HG03097 (cell line): ENCODE results near the gene PLP1.

Source experiments
- ATAC-seq: cut with Tn5 transposase; IDR thresholded peaks from one replicate; pipeline ENCODE4 v1.9.1; 2021; ENCODE audit not compliant: unreplicated experiment, low FRiP score

The PLP1 gene

GRCh38 chrX:103823591-103823990, 47.0 kb downstream of the PLP1 start:
- ATAC-seq, result no peak

- no peak for ATAC-seq
These were observed 49.2 kb downstream of the PLP1 start for GRCh38 chrX:103825881-103826280.

- no peak for ATAC-seq
These were observed 51.9 kb downstream of the PLP1 start for GRCh38 chrX:103828529-103828928.

GRCh38 chrX:103830848-103831247, 54.2 kb downstream of the PLP1 start:
- no peak for ATAC-seq

- ATAC-seq, result no peak
These were observed 54.7 kb downstream of the PLP1 start for GRCh38 chrX:103831342-103831802.

- ATAC-seq, result no peak
These were observed 55.3 kb downstream of the PLP1 start, which contains the start of gene RAB9B for GRCh38 chrX:103831803-103832544. Gene RAB9B (minus strand): TSS chrX:103832257. CDS start chrX:103825784, 6,473 bp downstream.

GRCh38 chrX:103839404-103839803, 62.8 kb downstream of the PLP1 start:
- no peak for ATAC-seq
